HG03457 (cell line): Measurements from ENCODE around the gene MUS81.

Experiments
- ATAC-seq: cut with Tn5 transposase; IDR thresholded peaks from one replicate; pipeline ENCODE4 v1.9.1; 2021; ENCODE audit warnings: moderate number of reproducible peaks; ENCODE audit not compliant: unreplicated experiment

MUS81 gene

DNA sequence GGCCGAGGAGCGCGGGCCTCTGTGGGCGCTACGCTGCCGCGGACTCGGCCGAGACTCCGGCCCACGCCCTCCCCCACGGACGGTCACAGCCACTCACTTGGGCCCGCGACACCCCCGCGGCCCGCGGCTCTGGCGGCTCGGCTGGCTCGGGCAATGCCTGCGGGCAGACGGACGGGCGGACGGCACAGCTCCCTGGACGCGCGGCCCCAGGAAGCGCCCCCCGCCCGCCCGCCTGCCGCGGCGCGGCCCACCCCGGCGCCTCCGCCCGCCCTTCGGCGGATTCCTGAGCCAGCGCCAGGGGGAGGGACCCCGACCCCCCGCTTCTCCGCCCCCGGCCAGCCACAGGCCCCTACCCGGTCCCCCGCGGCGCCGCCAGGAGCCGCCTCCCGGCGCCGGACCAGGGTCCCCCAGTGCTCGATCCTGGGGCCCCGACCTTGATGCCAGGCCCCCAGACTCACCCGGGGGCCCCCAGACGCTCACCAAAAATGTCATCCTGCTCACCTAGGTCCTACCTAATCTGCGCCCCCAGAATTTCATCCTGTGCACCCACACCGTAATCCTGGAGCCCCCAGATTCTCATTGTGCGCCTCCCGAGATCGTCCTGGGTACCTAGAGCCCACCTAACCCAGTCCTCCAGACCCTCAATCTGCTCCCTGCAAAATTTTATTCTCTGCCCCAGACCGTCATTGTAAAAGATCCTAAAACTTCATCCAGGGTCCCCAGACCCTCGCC is 12.5 kb downstream of the MUS81 start, which contains the start of gene EFEMP2:
Gene EFEMP2 (minus strand): TSS at position 215 of the 732 bp plus-strand sequence. CDS start 446 bp downstream, outside the sequence.
- ATAC-seq: no peak

GRCh38 chr11:65873318-65874156 is 13.3 kb downstream of the MUS81 start:
- ATAC-seq: peak; percentile 51

GRCh38 chr11:65879617-65880016 is 19.4 kb downstream of the MUS81 start, which contains the start of gene CTSW:
Gene CTSW (plus strand): TSS chr11:65879837. CDS start chr11:65879855, 18 bp downstream.
- no peak for ATAC-seq

GRCh38 chr11:65880027-65880426 is 19.8 kb downstream of the MUS81 start:
- ATAC-seq: no peak

GRCh38 chr11:65880844-65881421 is 20.7 kb downstream of the MUS81 start:
- ATAC-seq: no peak

GRCh38 chr11:65882120-65883057 is 22.2 kb downstream of the MUS81 start:
- ATAC-seq: no peak

- no peak for ATAC-seq
These were observed 23.0 kb downstream of the MUS81 start for GRCh38 chr11:65883058-65883761.

DNA sequence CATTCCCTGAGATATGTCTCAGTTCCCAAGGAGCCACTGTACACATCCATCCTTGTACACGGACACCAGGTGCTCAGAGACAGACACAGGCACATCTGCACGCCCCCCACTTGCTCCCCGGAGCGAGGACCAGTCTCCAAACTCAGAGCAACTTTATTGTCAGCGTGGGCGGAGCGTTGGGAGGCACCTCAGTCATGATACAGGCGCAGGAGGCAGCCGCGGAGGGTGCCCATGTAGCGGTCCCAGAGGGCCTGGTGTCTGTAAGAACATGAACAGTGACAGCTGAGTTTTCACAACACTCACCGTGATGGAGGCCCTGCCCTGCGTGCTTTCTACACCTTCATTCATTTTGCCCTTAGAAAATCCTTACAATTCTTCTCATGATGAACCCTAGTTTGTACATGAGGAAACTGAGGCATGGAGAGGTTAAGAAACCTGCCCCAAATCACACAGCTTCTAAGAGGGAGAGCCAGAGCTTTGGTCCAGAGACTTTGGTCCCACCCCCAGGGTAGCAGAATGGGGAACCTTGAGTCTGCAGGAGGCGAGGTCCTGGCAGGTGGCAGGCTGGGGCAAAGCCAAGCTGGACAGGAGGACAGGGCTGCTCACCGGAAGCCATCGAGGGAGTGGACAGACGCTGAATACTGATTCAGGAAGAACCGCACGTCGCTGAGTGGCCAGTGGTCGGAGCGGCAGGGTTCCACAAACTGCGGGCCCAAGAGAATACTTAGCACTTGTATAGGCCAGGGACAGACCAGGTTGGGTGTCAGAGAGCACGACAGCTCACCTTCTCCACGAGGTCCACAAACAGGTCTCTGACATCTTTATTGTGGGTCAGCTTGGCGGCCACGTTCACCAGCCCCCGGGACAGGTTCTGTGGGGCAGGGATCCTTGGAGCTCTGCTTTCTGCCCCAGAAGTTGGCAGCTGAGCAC is 23.8 kb downstream of the MUS81 start:
- no peak for ATAC-seq

DNA sequence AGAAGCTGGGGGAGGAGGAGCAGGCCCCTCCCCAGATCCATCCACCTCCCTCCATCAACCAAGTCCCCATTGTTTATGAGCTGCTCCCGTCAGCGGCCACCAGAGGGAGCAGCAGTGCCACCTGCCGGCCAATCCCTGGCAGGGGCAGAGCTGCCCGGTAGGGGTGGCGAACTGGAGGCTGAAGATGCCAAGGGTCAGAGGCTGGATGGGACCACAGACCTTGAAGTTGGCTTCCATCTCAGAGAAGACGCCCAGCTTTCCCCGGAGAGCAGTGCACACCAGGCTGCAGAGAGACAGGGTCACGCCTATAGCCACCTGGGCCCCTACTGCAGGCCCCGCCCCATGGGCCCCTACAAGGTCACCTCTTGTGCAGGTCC is 24.5 kb downstream of the MUS81 start:
- ATAC-seq: no peak

- ATAC-seq: no peak
These were observed 25.0 kb downstream of the MUS81 start for GRCh38 chr11:65885231-65885630.

DNA sequence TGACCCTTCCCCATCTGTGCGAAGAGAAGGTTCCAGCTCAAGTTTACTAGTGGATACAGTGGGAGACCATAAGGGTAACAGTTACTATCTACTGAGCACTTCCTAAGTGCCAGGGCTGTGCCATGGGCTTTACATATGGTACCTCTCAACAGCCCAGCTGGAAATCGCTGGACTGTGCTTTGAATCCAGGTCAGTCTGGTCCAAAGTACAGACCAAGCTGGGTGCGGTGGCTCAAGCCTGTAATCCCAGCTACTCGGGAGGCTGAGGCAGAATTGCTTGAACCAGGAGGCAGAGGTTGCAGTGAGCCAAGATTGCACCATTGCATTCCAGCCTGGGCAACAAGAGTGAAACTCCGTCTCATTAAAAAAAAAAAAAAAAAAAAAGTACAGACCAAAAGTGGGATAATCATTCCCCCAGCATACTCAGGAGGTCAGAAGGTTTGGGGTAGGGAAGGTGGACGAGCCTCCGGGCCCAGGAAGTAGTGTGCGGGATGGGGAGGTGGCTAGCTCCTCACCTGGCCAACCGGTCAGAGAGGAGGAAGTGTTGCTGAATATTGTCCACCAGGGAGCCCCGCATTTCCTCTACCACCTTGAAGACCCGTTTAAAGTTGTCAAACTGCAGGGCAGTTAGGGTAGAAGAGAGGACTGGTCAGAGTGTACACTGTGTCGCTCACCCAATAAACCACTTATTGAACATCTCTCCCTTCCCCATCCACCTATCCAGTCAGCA is 25.7 kb downstream of the MUS81 start:
- no peak for ATAC-seq

GRCh38 chr11:65886826-65887722 is 26.8 kb downstream of the MUS81 start:
- ATAC-seq: no peak

GRCh38 chr11:65887723-65888162 is 27.5 kb downstream of the MUS81 start:
- no peak for ATAC-seq

DNA sequence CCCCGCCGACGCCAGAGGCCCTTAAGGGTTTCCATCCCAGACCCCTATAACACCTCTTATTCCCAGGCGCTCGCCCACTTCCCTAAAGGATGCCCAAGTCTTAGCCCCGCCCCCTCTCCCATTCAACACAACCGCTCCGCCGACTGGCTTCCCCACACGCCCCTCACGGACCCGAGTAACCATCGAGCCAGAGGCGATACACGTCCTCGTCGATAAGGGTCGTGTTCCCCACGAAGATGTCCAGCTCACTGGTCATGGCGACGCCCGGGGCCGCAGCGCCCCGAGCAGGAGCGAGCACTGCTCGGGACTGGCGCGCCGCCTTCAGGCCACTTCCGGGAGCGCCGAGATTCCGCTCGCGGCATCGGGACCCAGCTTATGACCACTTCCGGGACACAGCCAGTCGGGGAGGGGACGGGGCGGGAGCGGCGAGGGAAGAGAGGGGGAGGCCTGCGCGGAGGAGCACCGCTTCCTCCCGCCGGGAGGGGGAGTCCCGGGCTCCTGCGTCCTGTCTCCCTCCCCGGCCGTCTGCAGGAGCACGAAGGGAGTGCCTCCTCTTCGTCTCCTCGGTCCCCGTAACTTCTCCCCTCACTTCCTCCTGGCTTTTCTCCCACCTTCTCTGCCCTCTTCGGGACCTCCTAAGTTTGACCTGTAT is 28.1 kb downstream of the MUS81 start, which contains the start of gene FIBP:
Gene FIBP (minus strand): TSS at position 309 of the 652 bp plus-strand sequence. CDS start 53 bp downstream, at position 256.
- no peak for ATAC-seq

GRCh38 chr11:65890324-65891218 is 30.3 kb downstream of the MUS81 start, which contains the start of gene CCDC85B:
Gene CCDC85B (plus strand): TSS chr11:65890673. CDS start chr11:65890784, 111 bp downstream.
- peak; percentile 40 for ATAC-seq
